Activated naive CD4-positive, alpha-beta T cell treated with Interleukin-2 at 50 U/mL for 16 hours (primary cell): ENCODE data around the gene CT45A3.
A peak's percentile ranks its signal among the peaks of the same experiment; 100 is the strongest.
"Not testable (repeated sequence)": the region's sequence is repeated elsewhere in the genome, so short reads cannot be mapped to it uniquely, and the experiment has no call there.

ENCODE experiments used
- DNase-seq: peaks from one replicate; pipeline ENCODE4 v3.0.0-alpha.2; 2020

Gene CT45A3, protein sequence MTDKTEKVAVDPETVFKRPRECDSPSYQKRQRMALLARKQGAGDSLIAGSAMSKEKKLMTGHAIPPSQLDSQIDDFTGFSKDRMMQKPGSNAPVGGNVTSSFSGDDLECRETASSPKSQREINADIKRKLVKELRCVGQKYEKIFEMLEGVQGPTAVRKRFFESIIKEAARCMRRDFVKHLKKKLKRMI

DNA sequence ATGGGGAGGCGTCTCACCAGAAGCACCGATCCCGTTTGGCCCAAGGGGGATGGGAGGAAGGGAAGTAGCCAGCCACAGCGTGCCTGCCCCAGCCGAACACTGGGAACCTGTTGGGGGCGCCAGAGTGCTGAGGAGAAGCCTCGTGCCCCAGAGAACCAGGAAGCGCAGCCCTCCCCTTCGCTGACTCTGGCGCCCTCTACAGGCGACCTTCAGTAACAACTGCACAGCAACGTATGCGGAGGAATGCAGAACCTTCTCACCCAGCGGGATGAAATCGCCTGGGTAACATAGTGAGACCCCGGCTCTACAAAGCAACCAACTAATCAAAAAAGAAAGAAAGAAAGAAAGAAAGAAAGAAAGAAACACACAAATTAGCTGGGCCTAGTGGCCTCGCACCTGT, at the start of gene CT45A3:
Gene CT45A3, minus strand, starts transcription at position 101 of the 400 bp plus-strand sequence. CDS start 3,747 bp downstream, outside the sequence.
- DNase-seq, result not testable (repeated sequence)

DNA sequence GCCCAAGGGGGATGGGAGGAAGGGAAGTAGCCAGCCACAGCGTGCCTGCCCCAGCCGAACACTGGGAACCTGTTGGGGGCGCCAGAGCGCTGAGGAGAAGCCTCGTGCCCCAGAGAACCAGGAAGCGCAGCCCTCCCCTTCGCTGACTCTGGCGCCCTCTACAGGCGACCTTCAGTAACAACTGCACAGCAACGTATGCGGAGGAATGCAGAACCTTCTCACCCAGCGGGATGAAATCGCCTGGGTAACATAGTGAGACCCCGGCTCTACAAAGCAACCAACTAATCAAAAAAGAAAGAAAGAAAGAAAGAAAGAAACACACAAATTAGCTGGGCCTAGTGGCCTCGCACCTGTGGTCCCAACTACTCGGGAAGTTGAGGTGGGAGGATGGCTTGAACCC, 34.7 kb upstream of the CT45A3 start, which contains the start of gene CT45A6:
Gene CT45A6, minus strand, starts transcription at position 101 of the 400 bp plus-strand sequence. CDS start 3,794 bp downstream, outside the sequence.
- not testable (repeated sequence) for DNase-seq

DNA sequence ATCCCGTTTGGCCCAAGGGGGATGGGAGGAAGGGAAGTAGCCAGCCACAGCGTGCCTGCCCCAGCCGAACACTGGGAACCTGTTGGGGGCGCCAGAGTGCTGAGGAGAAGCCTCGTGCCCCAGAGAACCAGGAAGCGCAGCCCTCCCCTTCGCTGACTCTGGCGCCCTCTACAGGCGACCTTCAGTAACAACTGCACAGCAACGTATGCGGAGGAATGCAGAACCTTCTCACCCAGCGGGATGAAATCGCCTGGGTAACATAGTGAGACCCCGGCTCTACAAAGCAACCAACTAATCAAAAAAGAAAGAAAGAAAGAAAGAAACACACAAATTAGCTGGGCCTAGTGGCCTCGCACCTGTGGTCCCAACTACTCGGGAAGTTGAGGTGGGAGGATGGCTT, 17.4 kb upstream of the CT45A3 start, which contains the start of gene CT45A5:
Gene CT45A5, minus strand, starts transcription at position 101 of the 400 bp plus-strand sequence. CDS start 3,774 bp downstream, outside the sequence.
- not testable (repeated sequence) for DNase-seq

DNA sequence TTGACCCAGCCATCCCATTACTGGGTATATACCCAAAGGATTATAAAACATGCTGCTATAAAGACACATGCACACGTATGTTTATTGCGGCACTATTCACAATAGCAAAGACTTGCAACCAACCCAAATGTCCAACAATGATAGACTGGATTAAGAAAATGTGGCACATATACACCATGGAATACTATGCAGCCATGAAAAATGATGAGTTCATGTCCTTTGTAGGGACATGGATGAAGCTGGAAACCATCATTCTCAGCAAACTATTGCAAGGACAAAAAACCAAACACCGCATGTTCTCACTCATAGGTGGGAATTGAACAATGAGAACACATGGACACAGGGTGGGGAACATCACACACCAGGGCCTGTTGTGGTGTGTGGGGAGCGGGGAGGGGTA, 23.3 kb downstream of the CT45A3 start:
- DNase-seq, result not testable (repeated sequence)

DNA sequence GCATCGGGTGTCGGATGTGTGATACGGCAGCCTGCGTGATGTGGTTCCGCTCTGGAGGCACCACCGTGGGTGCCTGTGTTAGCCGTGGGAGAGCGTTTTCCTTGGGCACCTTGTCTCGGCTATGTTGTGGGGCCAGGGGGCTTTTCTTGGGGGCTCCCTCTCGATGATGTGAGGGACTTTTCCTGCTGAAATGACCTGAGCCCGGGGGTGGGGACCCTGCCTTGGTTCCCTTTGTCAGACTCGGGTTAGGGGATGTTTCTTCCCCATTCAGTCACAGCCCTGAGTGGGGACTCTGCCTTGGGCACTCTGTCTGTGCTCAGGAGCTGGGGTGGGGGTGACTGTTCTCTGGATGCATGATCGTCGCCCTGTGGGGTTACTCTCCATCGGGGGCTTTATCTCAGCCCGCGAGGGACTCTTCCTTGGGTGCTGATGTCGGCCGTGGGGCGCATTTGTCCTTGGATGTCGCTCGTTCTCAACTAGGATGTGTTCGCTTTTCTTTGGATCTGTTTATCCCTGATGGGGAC, 26.7 kb downstream of the CT45A3 start:
- no peak for DNase-seq

DNA sequence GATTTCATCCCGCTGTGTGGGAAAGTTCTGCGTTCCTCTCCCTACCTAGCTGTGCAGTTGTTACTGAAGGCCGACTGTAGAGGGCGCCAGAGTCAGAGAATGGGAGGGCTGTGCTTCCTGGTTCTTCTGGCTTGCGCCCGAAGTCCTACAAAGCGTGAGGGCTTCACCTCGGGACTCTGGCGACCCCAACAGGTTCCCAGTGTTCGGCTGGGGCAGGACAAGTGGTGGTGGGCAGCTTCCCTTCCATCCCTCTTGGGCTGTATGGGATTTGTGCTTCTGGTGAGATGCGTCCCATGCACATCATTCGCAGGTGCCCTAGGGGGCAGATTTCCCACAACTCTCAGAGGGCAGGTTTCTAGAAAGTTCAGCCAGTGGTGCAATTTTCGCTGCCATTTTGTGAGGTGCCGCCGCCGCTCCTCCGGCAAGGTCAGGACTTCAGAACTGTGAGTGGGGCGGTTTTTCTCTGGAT, 27.3 kb downstream of the CT45A3 start:
- peak; percentile 25 for DNase-seq

DNA sequence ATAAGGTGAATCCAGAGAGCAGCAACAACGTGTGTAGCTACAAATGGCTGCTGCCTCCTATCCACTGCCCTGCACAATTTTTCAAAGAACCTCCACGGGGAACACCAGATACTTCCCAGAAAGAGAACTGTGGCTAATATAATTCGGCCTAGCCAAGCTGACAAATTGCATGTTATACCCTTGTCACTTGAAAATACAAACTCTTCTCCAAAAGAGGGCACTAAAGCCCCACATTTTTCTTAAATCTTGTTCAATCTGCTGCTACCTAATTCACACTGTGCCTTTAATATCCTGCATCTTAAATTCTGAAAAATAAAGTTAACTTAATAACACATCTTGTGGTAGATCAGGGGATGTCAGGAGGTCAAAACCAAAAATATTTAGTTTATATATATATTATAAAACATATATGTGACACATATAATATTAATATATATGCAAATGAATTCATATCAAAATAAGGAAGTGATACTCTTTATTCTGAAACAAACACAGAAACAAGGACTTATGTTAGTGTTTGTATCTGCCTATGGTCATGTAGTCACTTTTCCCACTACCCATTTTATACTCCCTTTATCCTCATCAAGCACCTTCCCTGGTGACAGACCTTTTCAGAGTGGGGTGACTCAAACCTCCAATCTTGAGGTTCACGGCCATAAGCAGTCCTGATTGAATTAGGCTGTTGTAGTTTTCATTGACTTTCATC, 30.5 kb downstream of the CT45A3 start:
- DNase-seq, result no peak

DNA sequence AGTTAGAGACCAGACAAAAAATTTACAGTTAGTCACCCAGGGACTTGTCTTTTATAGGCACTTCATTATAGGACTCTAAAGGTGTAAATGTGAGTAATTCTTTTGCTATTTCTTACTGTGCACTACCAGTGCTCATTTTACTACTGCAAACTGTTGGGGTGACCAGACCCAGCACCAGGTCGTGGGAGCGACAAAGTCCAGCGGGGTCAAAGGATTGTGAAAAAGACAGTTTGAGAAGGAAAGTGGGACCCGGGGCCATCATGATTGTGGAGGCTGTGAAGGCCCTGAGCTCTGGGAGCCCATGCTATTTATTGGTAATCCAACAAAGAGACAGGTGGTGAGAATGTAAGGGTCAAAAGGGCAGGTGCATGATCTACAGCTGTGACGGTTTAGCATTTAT, 33.3 kb downstream of the CT45A3 start:
- DNase-seq, result not testable (repeated sequence)

DNA sequence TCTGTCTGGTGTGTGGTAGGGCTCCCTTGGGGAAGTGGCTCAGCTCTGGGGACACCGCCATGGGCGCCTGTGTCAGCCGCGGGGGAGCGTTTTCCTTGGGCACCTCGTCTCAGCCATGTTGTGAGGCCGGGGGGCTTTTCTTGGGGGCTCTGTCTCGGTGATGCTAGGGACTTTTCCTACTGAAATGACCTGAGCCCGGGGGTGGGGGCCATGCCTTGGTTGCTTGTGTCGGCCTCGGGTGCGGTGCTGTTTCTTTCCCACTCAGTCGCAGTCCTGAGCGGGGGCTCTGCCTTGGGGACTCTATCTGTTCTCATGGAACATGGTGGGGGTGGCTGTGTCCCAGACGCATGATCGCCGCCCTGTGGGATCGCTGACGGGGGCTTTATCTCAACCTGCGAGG, 54.2 kb downstream of the CT45A3 start:
- no peak for DNase-seq

DNA sequence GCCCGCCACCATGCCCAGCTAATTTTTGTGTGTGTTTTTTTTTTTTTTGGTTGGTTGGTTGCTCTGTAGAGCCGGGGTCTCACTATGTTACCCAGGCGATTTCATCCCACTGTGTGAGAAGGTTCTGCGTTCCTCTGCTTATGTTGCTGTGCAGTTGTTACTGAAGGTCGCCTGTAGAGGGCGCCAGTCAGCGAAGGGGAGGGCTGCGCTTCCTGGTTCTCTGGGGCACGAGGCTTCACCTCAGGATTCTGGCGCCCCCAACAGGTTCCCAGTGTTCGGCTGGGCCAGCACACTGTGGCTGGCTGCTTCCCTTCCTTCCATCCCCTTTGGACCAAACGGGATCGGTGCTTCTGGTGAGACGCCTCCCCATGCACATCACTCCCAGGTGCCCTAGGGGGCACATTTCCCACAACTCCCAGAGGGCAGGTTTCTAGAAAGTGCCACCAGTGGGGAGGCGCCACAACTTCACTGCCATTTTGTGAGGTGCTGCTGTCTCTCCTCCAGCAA, 54.8 kb downstream of the CT45A3 start, which contains the start of gene CT45A1:
Gene CT45A1, plus strand, starts transcription at position 457 of the 507 bp plus-strand sequence. CDS start 5,302 bp downstream, outside the sequence.
- not testable (repeated sequence) for DNase-seq
